ENCODE results near the gene SLC19A1.
"Not testable (repeated sequence)": the region's sequence is repeated elsewhere in the genome, so short reads cannot be mapped to it uniquely, and the experiment has no call there.

The SLC19A1 gene

DNA sequence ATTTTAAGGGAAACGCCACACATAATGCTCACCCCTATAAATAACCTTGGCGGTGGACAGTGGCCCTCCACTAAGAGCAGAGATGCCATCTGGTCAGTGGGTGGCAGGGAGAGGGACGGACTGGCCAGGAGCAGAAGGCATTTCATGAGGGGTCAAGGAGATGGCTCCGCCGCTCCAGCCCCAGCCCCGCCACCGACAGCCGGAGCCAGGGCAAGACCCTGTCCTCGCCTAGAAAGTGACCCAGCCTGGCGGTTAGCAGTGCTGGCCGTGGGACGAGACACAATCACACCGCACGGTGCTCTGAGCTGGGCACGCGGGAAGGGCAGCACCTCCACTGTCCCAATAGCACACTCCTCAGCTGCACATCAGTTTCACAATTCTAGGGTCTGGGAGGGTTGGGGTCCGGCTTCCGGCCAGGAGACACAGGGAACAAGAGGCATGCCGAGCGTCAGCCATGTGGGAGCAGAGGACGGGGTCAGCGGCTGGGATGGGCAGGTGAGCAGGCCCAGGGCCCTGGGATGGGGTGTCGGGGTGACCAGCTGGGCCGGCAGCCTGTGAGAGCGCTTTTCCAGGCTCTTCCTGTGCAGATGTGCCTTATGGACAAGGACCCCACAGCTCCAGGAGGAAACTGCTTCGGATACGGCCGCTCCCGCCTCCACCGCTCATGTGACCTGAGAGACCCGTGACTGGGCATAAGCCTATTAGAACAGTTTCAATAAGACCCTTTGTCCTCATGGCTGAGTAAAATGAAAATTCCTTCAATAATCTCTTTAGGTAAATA is 5.7 kb downstream of the SLC19A1 start:
- TF ChIP-seq JUND (IDR thresholded peaks at IDR 0.05; ENCODE audit: low read depth) = no peak
- no peak for DNase-seq (ENCODE audit: low read depth in 1 of 2, low spot score in 1 of 2)
- in situ Hi-C loops (cut with HindIII; ENCODE audit: low pct_unique_long_range_greater_than_20kb, low sequenced_read_pairs) = no loop called here

DNA sequence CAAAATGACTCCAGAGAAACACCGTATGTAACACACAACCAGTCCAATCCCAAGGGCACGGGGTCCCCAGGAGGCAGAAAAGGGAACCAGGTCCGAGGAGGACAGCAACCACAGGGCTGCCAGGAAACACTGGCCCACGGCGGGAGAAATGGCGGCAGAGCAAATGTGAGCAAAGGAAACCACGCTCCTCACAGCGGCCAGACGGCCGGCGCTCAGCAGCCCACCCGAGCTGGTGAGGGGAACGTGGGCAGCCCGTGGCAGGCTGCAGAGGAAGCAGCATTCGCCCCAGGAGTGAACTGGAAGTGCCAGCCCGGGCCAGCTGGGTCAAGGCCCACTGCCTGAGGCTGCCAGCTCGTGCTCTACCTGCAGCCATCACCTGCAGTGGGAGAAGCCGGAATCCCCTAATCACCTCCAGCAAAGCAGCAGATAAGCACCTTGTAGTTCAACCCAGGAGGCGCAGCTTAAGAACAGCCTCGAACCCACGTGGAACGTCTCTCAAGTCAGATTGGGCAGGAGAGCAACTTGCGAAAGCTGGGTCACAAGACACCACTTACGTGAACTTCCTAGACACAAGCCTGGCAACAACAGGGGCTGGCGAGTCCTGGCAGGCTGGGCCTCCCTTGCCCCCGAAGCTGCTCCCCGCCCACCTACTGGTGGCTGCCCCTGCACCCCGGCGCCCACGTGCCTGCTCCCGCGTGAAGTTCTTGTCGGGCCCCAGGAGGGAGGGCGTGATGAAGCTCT is 6.7 kb downstream of the SLC19A1 start:
- DNase-seq (ENCODE audit: low read depth in 1 of 2, low spot score in 1 of 2) = no peak
- in situ Hi-C loops (cut with HindIII; ENCODE audit: low pct_unique_long_range_greater_than_20kb, low sequenced_read_pairs) = no loop called here
- TF ChIP-seq JUND (IDR thresholded peaks at IDR 0.05; ENCODE audit: low read depth) = no peak

DNA sequence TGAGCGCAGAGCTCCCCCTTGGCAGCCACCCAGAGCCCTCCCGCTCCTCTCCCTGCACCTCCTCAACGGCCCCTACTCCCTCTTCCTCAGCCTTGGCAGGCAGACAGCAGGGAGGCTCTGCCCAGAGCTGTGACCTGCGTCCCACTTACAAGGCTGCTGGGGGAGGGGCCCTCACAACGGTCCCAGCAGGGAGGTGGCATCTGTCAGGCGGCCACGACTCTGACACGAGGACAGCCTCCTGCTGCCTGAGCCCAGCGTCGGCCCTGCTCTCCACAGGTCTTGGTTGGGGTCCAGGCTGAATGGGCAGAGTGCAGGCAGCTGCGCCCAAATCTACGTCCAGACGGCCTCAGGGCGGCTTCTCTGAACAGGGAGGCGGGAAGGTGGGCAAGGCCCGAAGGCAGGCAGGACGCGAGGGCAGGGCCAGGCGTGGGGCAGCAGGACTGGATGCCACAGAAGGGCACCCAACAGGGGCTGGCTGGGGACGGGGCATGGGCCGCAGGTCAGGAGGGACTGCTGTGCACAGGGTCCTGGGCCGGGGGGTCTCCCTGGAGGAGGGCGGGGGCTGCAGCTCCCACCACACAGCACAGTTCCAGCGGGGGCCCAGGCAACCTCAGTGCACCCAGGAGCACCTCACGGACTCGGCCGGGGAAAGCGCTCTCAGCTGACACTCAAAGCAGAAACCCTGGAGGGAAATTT is 7.5 kb downstream of the SLC19A1 start:
- in situ Hi-C loops (cut with HindIII; ENCODE audit: low pct_unique_long_range_greater_than_20kb, low sequenced_read_pairs) = no loop called here
- DNase-seq (ENCODE audit: low read depth in 1 of 2, low spot score in 1 of 2) = no peak
- TF ChIP-seq JUND (IDR thresholded peaks at IDR 0.05; ENCODE audit: low read depth) = no peak

DNA sequence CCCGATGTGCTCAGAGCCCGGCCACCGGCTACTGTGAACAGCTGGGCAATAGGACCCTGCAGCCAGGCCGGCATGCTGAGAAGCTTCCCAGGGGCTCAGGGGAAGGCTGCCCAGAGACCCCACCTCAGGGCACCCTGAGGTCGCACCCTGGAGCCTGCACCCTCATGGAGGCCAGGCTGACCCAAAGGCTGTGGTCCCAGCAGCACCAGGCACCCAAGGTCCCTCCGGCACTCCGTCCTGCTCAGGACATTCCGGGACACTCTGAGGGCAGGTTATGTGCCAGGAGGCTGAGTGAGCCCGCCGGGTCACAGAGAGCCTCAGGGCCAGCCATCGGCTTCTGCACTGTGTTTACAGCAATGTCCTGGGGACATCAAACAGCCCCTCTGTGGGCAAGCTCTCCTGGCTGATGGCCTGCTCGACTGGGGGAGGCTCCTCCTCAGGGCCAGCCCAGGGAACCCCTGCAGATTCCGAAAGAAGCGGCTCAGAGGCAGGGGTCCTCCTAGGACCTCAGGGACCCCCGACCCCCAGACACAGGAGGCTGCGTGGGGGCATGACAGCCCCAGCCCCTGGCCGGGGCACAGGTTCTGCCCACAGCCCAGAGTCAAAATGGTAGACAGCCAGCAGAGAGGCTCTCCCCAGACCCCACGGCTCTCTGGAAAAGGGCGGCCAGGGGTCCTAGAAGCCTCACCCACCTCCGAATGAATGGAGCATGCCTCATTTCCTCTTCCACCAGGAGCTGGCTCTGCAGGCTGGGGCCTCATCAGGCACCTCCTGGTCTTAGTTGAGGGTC is 8.2 kb downstream of the SLC19A1 start:
- TF ChIP-seq JUND (IDR thresholded peaks at IDR 0.05; ENCODE audit: low read depth) = no peak
- no peak for DNase-seq (ENCODE audit: low read depth in 1 of 2, low spot score in 1 of 2)
- in situ Hi-C loops (cut with HindIII; ENCODE audit: low pct_unique_long_range_greater_than_20kb, low sequenced_read_pairs) = no loop called here

DNA sequence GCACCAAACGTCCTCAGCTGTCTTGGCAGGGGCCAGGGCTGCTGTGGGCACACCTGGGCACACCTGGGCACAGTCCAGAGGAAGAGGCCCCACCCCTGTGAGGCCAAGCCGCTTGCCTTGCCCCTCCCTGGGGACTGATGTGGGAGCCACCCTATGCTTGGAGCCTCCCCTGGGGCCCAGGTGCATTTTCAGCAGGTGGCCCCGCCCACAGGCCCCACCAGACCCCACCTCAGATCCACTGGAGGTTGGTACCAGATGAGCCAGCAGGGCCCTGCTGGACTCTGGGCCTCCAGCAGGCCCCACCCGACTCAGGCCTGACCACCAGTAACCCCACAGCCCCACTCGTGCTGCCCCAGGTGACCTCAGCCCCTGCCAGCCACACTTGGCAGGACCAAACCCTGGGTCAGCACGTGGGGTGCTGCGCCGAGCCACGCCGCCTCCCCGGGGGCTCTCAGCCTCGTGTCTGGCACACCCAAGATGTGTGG is 8.8 kb downstream of the SLC19A1 start:
- no peak for DNase-seq (ENCODE audit: low read depth in 1 of 2, low spot score in 1 of 2)
- TF ChIP-seq JUND (IDR thresholded peaks at IDR 0.05; ENCODE audit: low read depth) = no peak
- in situ Hi-C loops (cut with HindIII; ENCODE audit: low pct_unique_long_range_greater_than_20kb, low sequenced_read_pairs) = no loop called here

DNA sequence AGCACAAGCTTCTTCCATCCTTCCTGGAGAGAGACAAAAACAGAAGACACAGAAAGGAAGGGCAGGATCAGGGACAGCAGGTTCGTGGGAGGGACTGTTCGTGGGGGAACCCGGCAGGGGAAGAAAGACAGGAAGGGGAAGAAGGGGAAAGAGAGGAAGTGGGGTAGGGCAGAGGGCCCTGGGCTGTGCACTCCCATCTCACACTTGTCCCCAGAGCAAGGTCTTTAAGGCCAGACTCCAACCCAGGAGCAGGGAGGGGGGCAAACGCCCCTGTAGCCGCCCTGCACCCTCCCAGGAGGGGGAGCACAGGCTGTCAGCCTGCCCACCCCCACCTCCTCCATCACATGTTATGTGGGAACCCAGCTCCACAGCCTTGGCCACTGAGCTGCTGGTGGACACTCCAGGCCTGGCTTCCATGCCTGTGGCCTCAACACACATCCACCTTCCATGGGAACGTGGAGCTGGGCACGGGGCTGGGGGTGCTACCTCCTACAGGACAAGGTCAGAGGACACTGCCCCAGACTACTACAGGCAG is 9.3 kb downstream of the SLC19A1 start:
- TF ChIP-seq JUND (IDR thresholded peaks at IDR 0.05; ENCODE audit: low read depth) = no peak
- no peak for DNase-seq (ENCODE audit: low read depth in 1 of 2, low spot score in 1 of 2)
- in situ Hi-C loops (cut with HindIII; ENCODE audit: low pct_unique_long_range_greater_than_20kb, low sequenced_read_pairs) = no loop called here

DNA sequence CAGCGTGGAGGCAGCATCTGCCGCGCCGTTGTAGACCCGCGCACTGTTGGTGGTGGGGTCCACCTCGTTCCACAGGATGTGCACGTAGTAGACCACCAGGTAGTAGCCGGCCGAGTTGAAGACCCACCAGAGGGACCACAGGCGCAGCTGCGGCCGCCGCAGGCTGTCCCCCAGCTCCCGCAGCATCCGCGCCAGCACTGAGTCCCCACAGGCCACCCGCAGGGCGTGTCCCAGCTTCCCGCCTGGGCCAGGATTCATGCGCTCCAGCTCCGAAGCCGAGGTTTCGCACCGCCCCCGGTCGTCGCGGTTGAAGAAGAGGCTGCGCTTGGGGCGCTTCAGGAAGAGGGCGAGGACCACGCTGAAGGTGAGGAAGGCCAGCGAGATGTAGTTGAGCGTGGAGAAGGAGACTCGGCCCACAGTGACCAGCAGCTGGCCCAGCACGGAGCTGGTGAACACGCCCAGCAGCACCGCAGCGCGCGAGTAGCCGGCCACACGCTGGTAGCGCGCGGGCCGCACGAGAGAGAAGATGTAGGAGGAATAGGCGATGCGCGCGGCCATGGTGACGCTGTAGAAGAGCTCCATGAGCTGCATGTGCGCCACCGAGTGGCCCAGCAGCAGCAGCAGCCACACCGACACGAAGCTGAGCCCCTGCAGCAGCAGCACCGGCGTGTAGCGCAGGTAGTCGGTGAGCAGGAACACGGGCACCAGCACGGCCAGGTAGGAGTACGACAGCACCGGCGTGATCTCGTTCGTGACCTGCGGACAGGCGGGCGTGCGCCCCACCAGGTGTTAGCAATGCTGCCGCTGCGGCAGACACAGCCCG is 10.6 kb downstream of the SLC19A1 start:
- in situ Hi-C loops (cut with HindIII; ENCODE audit: low pct_unique_long_range_greater_than_20kb, low sequenced_read_pairs) = no loop called here
- DNase-seq (ENCODE audit: low read depth in 1 of 2, low spot score in 1 of 2) = no peak
- no peak for TF ChIP-seq JUND (IDR thresholded peaks at IDR 0.05; ENCODE audit: low read depth)

DNA sequence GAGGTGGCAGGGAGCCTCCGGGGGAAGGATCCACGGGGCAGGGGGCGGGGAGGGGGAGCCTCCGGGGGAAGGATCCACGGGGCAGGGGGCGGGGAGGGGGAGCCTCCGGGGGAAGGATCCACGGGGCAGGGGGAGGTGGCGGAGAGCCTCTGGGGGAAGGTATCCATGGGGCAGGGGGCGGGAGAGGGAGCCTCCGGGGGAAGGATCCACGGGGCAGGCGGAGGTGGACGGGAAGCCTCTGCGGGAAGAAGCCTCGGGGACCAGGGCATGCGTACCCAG is 11.2 kb downstream of the SLC19A1 start:
- DNase-seq (ENCODE audit: low read depth in 1 of 2, low spot score in 1 of 2); in situ Hi-C loops (cut with HindIII; ENCODE audit: low pct_unique_long_range_greater_than_20kb, low sequenced_read_pairs): not testable (repeated sequence)

DNA sequence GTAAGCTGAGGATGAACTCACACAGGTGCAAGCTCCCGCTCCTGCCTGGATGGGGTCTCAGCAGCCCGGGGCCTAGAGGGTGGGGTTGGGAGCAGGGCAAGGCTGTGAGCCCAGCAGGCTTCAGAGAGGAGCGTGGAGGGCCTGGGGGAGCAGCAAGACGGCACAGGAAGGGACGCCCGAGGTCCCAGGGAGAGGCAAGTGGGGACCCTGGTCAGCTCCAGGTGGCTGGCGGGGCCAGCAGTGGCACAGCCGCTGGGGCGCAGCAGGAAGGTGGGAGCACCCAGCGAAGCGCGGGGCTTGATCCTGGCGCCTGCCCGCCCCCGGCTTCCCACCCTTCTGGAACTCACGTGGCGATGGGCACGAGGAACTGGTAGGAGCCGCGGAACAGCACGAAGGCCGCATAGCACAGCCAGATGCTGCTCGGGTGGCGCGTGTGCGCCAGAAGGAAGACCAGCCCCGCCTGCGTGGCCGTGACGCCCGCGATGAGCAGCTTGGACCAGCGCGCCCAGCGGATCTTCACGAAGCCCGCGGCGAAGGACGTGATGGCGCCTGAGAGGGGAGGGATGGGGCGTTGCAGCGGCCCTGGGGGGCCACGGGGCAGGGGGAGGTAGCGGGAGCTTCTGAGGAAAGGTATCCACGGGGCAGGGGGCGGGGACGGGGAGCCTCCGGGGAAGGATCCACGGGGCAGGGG is 11.7 kb downstream of the SLC19A1 start:
- TF ChIP-seq JUND (IDR thresholded peaks at IDR 0.05; ENCODE audit: low read depth) = no peak
- in situ Hi-C loops (cut with HindIII; ENCODE audit: low pct_unique_long_range_greater_than_20kb, low sequenced_read_pairs) = no loop called here
- no peak for DNase-seq (ENCODE audit: low read depth in 1 of 2, low spot score in 1 of 2)

DNA sequence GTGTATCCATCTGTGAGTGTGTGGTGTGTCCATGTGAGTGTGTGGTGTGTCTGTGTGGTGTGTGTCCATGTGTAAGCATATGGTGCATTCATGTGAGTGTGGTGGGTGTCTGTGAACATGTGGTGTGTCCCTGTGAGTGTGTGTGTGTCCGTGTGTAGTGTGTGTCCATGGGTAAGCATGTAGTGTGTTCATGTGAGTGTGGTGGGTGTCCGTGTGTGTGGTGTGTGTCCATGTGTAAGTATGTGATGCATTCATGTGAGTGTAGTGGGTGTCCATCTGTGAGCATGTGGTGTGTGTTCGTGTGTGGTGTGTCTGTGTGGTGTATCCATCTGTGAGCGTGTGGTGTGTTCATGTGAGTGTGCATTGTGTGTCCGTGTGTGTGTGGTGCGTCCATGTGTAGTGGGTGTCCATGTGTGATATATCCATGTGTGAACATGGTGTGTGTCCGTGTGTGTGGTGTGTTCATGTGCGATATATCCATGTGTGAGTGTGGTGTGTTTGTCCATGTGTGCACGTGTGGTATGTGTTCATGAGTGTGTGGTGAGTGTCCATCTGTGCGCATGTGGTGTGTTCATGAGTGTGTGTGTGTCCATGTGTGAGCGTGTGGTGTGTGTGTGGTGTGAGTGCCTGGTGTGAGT is 12.3 kb downstream of the SLC19A1 start:
- no peak for TF ChIP-seq JUND (IDR thresholded peaks at IDR 0.05; ENCODE audit: low read depth)
- no peak for DNase-seq (ENCODE audit: low read depth in 1 of 2, low spot score in 1 of 2)
- in situ Hi-C loops (cut with HindIII; ENCODE audit: low pct_unique_long_range_greater_than_20kb, low sequenced_read_pairs) = no loop called here

Data from T47D (cell line).